Breast epithelium (tissue), 4 donors: ENCODE results near the gene ALS2CL. TPM values are rescaled to one million over a fixed set of nuclear protein-coding genes. Genes with fewer than 3 reads are reported as not detected.

ENCODE experiments used
- DNase-seq, 2 donors: peaks; one replicate each; pipeline ENCODE4 v3.0.0-alpha.2; 2019; ENCODE audit warnings: low spot score in 2 of 2
- H3K27ac ChIP-seq, 2 donors: fragments of 200-600 bp; sonication (generic) in 1 of 2; one replicate each; pipeline ENCODE4 v1.5.1; 2016 to 2019; ENCODE audit warnings: mild to moderate bottlenecking in 1 of 2
- H3K27me3 ChIP-seq, 2 donors: fragments of 200-600 bp; sonication (generic) in 1 of 2; one replicate each; pipeline versions ENCODE4 v1.5.1 to v1.6.0; 2017 to 2019; ENCODE audit warnings: control low read depth in 1 of 2, mild to moderate bottlenecking in 1 of 2
- H3K36me3 ChIP-seq: fragments of 200-600 bp; one replicate; pipeline ENCODE4 v1.5.1; 2019
- H3K4me1 ChIP-seq, 2 donors: fragments of 200-600 bp; sonication (generic); one replicate each; pipeline ENCODE4 v1.5.1; 2016 to 2019; ENCODE audit warnings: control low read depth in 1 of 2
- H3K4me3 ChIP-seq, 3 donors: fragments of 200-600 bp; sonication (generic); 1 replicate in 2 of 3; 2 replicates in 1 of 3; pipeline ENCODE4 v1.5.1; 2016 to 2019; ENCODE audit warnings: mild to moderate bottlenecking in 3 of 3, moderate library complexity in 2 of 3
- H3K9me3 ChIP-seq, 2 donors: fragments of 200-600 bp; sonication (generic) in 1 of 2; one replicate each; pipeline ENCODE4 v1.5.1; 2016 to 2019; ENCODE audit warnings: control low read depth in 1 of 2
- POLR2A ChIP-seq: fragments of 450-650 bp; IDR thresholded peaks from one replicate; pipeline ENCODE4 v1.6.1; 2016; ENCODE audit warnings: antibody characterized with exemption, mild to moderate bottlenecking, moderate library complexity
- POLR2AphosphoS5 ChIP-seq, 3 donors: sonication (generic); formaldehyde crosslinking; IDR thresholded peaks; one replicate each; pipeline ENCODE4 v1.6.1; 2017; ENCODE audit warnings: antibody characterized with exemption in 3 of 3
- intact Hi-C: fragments of 100-400 bp; cut with DNase I; formaldehyde crosslinking; loops from one replicate; pipeline ENCODE4 v1.15.1; 2023; ENCODE audit warnings: low total_unique reads
- total RNA-seq, 3 donors: library from RNA; depleted of rRNA; stranded (reverse); fragments of >200 nt; gene quantifications; one replicate each; pipeline ENCODE4 v1.1.0, GENCODE V29; 2016
- TF ChIP-seq, protein P1 (sequence below), 3 donors: fragments of 450-650 bp; IDR thresholded peaks; one replicate each; pipeline ENCODE4 v1.5.1; 2016 to 2017; ENCODE audit warnings: antibody characterized with exemption in 3 of 3, mild to moderate bottlenecking in 3 of 3, moderate library complexity in 3 of 3

The ALS2CL gene
- total RNA-seq, 3 donors from 2014 or later, result 6.7 to 22.9 (median 20.6) TPM

DNA sequence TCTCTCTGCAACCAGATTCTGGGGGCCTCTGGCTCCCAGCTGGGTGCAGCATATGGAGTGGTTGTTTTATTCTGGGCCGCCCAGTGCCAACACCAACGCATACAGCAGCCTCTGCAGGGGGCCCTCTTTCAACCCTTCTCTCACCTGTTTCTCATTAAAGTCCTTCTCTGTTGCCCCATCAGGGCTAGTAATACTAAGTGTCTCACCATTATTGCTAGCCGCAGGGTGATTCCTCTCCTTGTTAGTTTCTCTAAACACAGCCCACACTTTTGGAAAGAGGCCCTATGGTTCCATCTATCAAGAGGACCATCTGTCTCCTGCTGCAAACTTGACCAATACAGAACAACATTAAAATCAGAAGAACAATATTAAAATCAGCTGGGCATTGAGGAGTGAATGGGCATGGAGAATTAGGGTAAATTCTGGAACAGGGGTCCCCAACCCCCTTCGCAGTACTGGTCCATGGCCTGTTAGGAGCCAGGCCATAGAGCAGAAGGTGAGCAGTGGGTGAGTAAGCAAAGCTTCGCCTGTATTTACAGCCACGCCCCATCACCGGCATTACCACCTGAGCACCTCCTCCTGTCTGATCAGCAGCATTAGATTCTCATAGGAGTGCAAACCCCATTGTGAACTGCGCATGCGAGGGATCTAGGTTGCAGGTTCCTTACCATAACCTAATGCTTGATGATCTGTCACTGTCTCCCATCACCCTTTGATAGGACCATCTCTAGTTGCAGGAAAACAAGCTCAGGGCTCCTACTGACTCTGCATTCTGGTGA lies 36.5 kb downstream of the ALS2CL start:
- TF ChIP-seq, protein P1, sequence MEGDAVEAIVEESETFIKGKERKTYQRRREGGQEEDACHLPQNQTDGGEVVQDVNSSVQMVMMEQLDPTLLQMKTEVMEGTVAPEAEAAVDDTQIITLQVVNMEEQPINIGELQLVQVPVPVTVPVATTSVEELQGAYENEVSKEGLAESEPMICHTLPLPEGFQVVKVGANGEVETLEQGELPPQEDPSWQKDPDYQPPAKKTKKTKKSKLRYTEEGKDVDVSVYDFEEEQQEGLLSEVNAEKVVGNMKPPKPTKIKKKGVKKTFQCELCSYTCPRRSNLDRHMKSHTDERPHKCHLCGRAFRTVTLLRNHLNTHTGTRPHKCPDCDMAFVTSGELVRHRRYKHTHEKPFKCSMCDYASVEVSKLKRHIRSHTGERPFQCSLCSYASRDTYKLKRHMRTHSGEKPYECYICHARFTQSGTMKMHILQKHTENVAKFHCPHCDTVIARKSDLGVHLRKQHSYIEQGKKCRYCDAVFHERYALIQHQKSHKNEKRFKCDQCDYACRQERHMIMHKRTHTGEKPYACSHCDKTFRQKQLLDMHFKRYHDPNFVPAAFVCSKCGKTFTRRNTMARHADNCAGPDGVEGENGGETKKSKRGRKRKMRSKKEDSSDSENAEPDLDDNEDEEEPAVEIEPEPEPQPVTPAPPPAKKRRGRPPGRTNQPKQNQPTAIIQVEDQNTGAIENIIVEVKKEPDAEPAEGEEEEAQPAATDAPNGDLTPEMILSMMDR (IDR thresholded peaks at IDR 0.05), result no peak
- TF ChIP-seq POLR2AphosphoS5 (IDR thresholded peaks at IDR 0.05) (no peak), POLR2A (no peak)
- DNase-seq, result no peak
- no peaks in the 10 kb centered on the region for H3K36me3 ChIP-seq
- H3K27me3 ChIP-seq, result no peaks in the 10 kb centered on the region
- H3K9me3 ChIP-seq, result peaks cover 0 to 3% of the 10 kb centered on the region in 2 donors
- H3K4me1 ChIP-seq, result peaks cover 0 to 10% of the 10 kb centered on the region in 2 donors
- H3K4me3 ChIP-seq, result no peak overlapping the region
- intact Hi-C loops, result no loop called here
- no peak overlapping the region for H3K27ac ChIP-seq

DNA sequence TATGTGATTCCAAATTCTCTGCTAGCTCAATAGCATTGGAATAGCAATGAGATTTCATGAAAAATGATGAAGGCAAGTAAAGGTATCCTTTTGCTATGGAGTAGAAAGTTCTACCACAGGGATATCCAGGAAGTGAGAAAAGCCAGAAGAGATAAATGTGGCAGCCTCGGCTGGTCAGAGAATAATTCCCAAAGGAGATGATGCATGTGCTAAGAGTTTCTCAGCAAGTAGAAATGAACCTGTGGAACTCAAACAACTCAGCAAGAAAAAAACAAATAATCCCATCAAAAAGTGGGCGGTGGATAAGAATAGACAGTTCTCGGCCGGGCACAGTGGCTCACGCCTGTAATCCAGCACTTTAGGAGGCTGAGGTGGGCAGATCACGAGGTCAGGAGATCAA lies 38.2 kb downstream of the ALS2CL start:
- TF ChIP-seq POLR2A, result no peak
- TF ChIP-seq, protein P1 (IDR thresholded peaks at IDR 0.05), result no peak
- no peak for TF ChIP-seq POLR2AphosphoS5 (IDR thresholded peaks at IDR 0.05)
- DNase-seq, result no peak
- Histone ChIP-seq H3K27ac (no peak overlapping the region), H3K36me3 (no peaks in the 10 kb centered on the region), H3K4me1 (peaks cover 0 to 3% of the 10 kb centered on the region in 2 donors), H3K27me3 (no peaks in the 10 kb centered on the region), H3K4me3 (no peak overlapping the region), H3K9me3 (peaks cover 0 to 5% of the 10 kb centered on the region in 2 donors)
- intact Hi-C loops, result no loop called here

DNA sequence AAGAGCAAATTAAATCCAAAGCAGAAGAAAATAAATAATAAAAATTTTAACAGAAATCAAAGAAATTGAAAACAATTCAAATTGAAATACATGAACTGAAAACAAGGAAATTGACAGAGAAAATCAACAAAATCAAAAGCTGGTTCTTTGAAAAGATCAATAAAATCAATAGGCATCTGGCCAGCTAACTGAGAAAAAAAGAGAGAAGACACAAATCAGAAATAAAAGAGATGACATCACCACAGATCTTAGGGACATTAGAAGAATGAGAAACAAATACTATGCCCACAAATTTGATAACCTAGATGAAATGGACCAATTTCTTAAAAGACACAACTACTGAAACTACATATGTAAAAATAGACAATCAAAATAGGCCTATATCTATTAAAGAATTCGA lies 42.4 kb downstream of the ALS2CL start:
- DNase-seq, result no peak
- TF ChIP-seq, protein P1 (IDR thresholded peaks at IDR 0.05), result no peak
- no peak for TF ChIP-seq POLR2AphosphoS5 (IDR thresholded peaks at IDR 0.05)
- no peak for TF ChIP-seq POLR2A
- H3K4me1 ChIP-seq, result no peaks in the 10 kb centered on the region
- H3K9me3 ChIP-seq, result peaks cover 0 to 5% of the 10 kb centered on the region in 2 donors
- no peak overlapping the region for H3K27ac ChIP-seq
- intact Hi-C loops, result no loop called here
- no peak overlapping the region for H3K4me3 ChIP-seq
- no peaks in the 10 kb centered on the region for H3K36me3 ChIP-seq
- H3K27me3 ChIP-seq, result no peaks in the 10 kb centered on the region

DNA sequence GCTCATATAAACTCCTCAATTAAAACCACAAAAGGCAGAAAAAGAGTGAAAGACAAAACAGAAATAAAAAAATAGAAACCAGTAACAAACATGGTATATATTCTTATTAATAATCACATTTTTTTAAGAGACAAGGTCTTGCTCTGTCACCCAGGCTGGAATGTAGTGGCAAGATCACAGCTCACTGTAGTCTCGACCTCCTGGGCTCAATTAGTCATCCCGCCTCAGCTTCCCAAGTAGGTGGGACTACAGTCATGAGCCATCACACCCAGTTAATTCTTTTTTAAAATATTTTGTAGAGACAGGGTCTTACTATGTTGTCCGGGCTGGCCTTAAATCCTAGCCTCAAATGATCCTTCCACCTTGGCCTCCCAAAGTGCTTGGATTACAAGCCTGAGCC lies 44.0 kb downstream of the ALS2CL start:
- Histone ChIP-seq H3K27me3 (no peaks in the 10 kb centered on the region), H3K9me3 (peaks cover 0 to 5% of the 10 kb centered on the region in 2 donors), H3K4me1 (no peaks in the 10 kb centered on the region), H3K36me3 (no peaks in the 10 kb centered on the region), H3K4me3 (no peak overlapping the region), H3K27ac (no peak overlapping the region)
- TF ChIP-seq, protein P1 (IDR thresholded peaks at IDR 0.05), result no peak
- no peak for TF ChIP-seq POLR2AphosphoS5 (IDR thresholded peaks at IDR 0.05)
- no peak for TF ChIP-seq POLR2A
- intact Hi-C loops, result no loop called here
- DNase-seq, result no peak

DNA sequence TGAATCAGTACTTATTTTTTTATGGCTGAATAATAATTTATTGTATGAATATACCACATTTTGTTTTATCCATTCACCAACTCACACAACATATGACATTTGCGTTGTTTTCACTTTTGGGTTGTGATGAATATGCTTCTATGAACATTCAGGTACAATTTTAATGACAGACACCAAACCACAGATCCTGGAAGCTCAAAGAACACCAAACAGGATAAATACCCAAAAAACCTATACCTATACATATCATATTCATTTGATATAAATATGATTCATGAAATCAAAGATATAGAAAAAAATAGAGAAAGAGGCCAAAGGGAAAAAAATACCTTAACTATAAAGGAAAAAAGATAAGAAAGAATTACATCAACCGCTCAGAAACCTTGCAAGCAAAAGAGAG lies 45.4 kb downstream of the ALS2CL start:
- H3K27ac ChIP-seq, result no peak overlapping the region
- TF ChIP-seq, protein P1 (IDR thresholded peaks at IDR 0.05), result no peak
- TF ChIP-seq POLR2A (no peak), POLR2AphosphoS5 (IDR thresholded peaks at IDR 0.05) (no peak)
- H3K9me3 ChIP-seq, result peaks cover 0 to 5% of the 10 kb centered on the region in 2 donors
- intact Hi-C loops, result no loop called here
- no peak for DNase-seq
- no peaks in the 10 kb centered on the region for H3K36me3 ChIP-seq
- H3K27me3 ChIP-seq, result no peaks in the 10 kb centered on the region
- H3K4me3 ChIP-seq, result no peak overlapping the region
- H3K4me1 ChIP-seq, result no peaks in the 10 kb centered on the region
